ENCODE results near the gene RIN1. TPM values are rescaled to one million over a fixed set of nuclear protein-coding genes. Genes with fewer than 3 reads are reported as not detected.

The RIN1 gene
- total and polyA plus RNA-seq, 2 donors (not counting 3 experiments of a cell fraction or from before 2014, with no cell fraction given), result 4.4 to 10.2 TPM

DNA sequence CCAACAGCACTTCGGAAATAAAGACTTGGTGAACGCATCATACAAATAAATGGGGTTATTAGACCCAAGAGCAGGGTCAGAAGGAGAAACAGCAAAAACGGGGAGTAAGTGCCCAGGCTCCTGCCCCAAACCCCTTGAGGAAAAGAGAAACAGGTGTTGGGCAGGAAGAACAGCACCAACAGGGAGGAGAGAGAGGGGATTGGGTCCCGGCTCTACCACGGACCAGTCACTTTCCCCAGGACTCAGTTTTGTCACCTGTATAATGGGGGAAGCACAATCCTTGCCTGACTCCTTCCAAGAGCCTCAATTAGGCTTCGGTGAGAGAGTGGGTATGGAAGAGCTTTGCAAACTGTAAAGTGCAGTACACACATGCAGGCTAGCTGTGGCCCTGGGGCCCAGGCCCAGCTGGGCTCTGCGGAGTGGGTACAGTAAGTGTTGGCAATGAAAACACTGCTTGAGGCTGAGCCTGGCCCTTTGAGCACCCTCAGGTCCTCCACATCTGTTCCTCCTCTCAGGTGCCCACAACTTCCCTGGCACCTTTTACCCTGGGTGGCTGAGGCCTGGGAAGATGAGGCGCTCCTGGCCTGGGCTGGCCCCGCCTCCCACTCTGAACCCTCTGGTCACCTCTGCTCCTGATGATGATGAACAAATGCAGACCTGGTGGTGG is 26.4 kb upstream of the RIN1 start:
- Histone ChIP-seq H3K9me3 (replicated peaks; ENCODE audit: control insufficient read depth, insufficient read depth, low read length) (no peaks in the 10 kb centered on the region), H2AFZ (ENCODE audit: low read depth, low read length) (no peak overlapping the region), H4K20me1 (replicated peaks; ENCODE audit: control insufficient read depth, extremely low read depth, insufficient read depth, low read length) (no peaks in the 10 kb centered on the region), H3K27me3 (ENCODE audit: control insufficient read depth in 2 of 2, insufficient read depth in 2 of 2, low read length in 2 of 2) (no peaks in the 10 kb centered on the region), H3K4me3 (replicated peaks in 1 of 3; ENCODE audit: insufficient read depth in 1 of 3, low read depth in 1 of 3, low read length in 3 of 3) (no peak overlapping the region), H3K36me3 (ENCODE audit: control insufficient read depth in 2 of 2, extremely low read depth in 1 of 2, insufficient read depth in 2 of 2, low read length in 2 of 2) (no peaks in the 10 kb centered on the region), H3K9ac (replicated peaks; ENCODE audit: extremely low read depth, insufficient read depth, low read length) (no peak overlapping the region), H3K27ac (ENCODE audit: insufficient read depth, low read depth, low read length) (no peak overlapping the region), H3K4me2 (ENCODE audit: insufficient read depth, low read length) (no peak overlapping the region), H3K79me2 (ENCODE audit: control insufficient read depth, insufficient read depth, low read length) (no peaks in the 10 kb centered on the region), H3K4me1 (ENCODE audit: control insufficient read depth, extremely low read depth, insufficient read depth, low read length) (no peaks in the 10 kb centered on the region), H3K9me1 (replicated peaks; ENCODE audit: control insufficient read depth, extremely low read depth, insufficient read depth, low read length) (no peaks in the 10 kb centered on the region)
- DNase-seq (ENCODE audit: low read depth, low spot score) (no peak), FAIRE-seq (no peak)
- intact Hi-C loops (cut with micrococcal nuclease), result no loop called here
- BruUV-seq (replicated peaks), result no TSS peak
- ChIA-PET CTCF (interaction anchor here (0.9 to 2.5 kb wide), 9 partner anchors 8 to 59 kb away, joined by 3 to 12 read pairs (median 5); partner anchors contain the start of gene B4GAT1), POLR2A (no interaction called here)
- TF ChIP-seq GATA2 (IDR thresholded peaks at IDR 0.05; ENCODE audit: insufficient read depth, insufficient read length, low read depth, low read length) (no peak), MAX (IDR thresholded peaks at IDR 0.05; ENCODE audit: insufficient read depth, insufficient read length) (no peak), MYC (IDR thresholded peaks at IDR 0.05; ENCODE audit: low read depth, low read length) (no peak), POLR2A (IDR thresholded peaks at IDR 0.05; ENCODE audit: low read depth, low read length) (no peak), EZH2 (IDR thresholded peaks at IDR 0.05; ENCODE audit: borderline replicate concordance, low read depth, low read length, severe bottlenecking) (no peak), JUN (IDR thresholded peaks at IDR 0.05; ENCODE audit: borderline replicate concordance, insufficient read depth, insufficient read length, low read depth) (no peak), POLR2AphosphoS5 (IDR thresholded peaks at IDR 0.05; ENCODE audit: insufficient read depth, low read depth, low read length) (no peak), FOS (IDR thresholded peaks at IDR 0.05; ENCODE audit: borderline replicate concordance, insufficient read depth, low read length) (no peak)
- TF ChIP-seq, protein P1, sequence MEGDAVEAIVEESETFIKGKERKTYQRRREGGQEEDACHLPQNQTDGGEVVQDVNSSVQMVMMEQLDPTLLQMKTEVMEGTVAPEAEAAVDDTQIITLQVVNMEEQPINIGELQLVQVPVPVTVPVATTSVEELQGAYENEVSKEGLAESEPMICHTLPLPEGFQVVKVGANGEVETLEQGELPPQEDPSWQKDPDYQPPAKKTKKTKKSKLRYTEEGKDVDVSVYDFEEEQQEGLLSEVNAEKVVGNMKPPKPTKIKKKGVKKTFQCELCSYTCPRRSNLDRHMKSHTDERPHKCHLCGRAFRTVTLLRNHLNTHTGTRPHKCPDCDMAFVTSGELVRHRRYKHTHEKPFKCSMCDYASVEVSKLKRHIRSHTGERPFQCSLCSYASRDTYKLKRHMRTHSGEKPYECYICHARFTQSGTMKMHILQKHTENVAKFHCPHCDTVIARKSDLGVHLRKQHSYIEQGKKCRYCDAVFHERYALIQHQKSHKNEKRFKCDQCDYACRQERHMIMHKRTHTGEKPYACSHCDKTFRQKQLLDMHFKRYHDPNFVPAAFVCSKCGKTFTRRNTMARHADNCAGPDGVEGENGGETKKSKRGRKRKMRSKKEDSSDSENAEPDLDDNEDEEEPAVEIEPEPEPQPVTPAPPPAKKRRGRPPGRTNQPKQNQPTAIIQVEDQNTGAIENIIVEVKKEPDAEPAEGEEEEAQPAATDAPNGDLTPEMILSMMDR (IDR thresholded peaks at IDR 0.05; ENCODE audit: extremely low read depth in 1 of 2, insufficient read depth in 1 of 2, low read depth in 1 of 2, low read length in 2 of 2), result no peak
- dilution Hi-C loops (cut with MboI; ENCODE audit: extremely low pct_ligation_motif_present, low sequenced_read_pairs), result no loop called here

Measured in endothelial cell of umbilical vein (primary cell).